Measurements from ENCODE around the gene TMEM30A.

GRCh38 chr6:75268121-75268987 lies 16.2 kb downstream of the TMEM30A start:
- TF ChIP-seq SUZ12 (IDR thresholded peaks at IDR 0.05; ENCODE audit: extremely low read depth, insufficient read depth, insufficient read length) (no peak), ZNF274 (IDR thresholded peaks at IDR 0.05; ENCODE audit: low read depth, low read length) (no peak)
